Epithelial cell of esophagus (primary cell): ENCODE measurements around the gene ANKRD55.
"Not testable (repeated sequence)": the region's sequence is repeated elsewhere in the genome, so short reads cannot be mapped to it uniquely, and the experiment has no call there.

Experiments
- DNase-seq: peaks from one replicate; pipeline ENCODE4 v3.0.0; 2010; ENCODE audit warnings: low read depth
- H3K4me3 ChIP-seq: 2 replicates; pipeline ENCODE4 v1.5.1; 2011; ENCODE audit warnings: mild to moderate bottlenecking, low read length, control low read depth
- TF ChIP-seq, protein P1 (sequence below): IDR thresholded peaks from 2 replicates; pipeline ENCODE4 v1.5.1; 2011; ENCODE audit warnings: low read depth, mild to moderate bottlenecking, low read length, control low read depth, inconsistent platforms; ENCODE audit not compliant: insufficient read depth; ENCODE audit errors: missing control alignments

The ANKRD55 gene

DNA sequence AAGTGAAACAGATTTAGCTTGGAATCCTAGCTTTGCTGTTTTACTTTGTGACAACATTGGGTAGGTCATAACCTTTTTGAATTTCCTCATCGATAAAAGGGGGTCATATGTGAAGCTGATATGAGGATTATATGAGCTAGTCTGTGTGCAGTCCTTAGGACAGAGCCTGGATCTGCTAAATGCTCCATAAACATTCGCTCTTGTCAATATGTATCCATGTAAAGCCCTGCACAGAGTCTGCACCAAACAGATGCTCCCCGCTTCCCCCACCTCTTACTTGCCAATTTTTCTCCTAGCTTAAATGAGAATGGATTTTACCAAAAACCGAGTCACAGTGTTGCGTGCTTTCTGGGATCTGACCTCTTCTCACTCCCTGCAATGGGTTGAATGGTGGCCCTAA, 5.4 kb downstream of the ANKRD55 start:
- TF ChIP-seq, protein P1, sequence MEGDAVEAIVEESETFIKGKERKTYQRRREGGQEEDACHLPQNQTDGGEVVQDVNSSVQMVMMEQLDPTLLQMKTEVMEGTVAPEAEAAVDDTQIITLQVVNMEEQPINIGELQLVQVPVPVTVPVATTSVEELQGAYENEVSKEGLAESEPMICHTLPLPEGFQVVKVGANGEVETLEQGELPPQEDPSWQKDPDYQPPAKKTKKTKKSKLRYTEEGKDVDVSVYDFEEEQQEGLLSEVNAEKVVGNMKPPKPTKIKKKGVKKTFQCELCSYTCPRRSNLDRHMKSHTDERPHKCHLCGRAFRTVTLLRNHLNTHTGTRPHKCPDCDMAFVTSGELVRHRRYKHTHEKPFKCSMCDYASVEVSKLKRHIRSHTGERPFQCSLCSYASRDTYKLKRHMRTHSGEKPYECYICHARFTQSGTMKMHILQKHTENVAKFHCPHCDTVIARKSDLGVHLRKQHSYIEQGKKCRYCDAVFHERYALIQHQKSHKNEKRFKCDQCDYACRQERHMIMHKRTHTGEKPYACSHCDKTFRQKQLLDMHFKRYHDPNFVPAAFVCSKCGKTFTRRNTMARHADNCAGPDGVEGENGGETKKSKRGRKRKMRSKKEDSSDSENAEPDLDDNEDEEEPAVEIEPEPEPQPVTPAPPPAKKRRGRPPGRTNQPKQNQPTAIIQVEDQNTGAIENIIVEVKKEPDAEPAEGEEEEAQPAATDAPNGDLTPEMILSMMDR, result no peak
- no peak for DNase-seq
- H3K4me3 ChIP-seq, result no peak overlapping the region

DNA sequence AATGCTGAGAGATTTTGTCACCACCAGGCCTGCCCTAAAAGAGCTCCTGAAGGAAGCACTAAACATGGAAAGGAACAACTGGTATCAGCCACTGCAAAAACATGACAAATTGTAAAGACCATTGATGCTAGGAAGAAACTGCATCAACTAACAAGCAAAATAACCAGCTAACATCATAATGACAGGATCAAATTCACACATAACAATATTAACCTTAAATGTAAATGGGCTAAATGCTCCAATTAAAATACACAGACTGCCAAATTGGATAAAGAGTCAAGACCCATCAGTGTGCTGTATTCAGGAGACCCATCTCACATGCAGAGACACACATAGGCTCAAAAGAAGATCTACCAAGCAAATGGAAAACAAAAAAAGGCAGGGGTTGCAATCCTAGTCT, 9.8 kb downstream of the ANKRD55 start:
- not testable (repeated sequence) for DNase-seq, H3K4me3 ChIP-seq

DNA sequence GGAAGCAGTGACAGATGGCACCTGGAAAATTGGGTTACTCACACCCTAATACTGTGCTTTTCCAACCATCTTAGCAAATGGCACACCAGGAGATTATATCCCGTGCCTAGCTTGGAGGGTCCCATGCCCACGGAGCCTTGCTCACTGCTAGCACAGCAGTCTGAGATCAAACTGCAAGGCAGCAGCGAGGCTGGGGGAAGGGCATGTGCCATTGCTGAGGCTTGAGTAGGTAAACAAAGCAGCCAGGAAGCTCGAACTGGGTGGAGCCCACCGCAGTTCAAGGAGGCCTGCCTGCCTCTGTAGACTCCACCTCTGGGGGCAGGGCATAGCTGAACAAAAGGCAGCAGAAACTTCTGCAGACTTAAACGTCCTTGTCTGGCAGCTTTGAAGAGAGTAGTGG, 11.5 kb downstream of the ANKRD55 start:
- DNase-seq, H3K4me3 ChIP-seq: not testable (repeated sequence)

DNA sequence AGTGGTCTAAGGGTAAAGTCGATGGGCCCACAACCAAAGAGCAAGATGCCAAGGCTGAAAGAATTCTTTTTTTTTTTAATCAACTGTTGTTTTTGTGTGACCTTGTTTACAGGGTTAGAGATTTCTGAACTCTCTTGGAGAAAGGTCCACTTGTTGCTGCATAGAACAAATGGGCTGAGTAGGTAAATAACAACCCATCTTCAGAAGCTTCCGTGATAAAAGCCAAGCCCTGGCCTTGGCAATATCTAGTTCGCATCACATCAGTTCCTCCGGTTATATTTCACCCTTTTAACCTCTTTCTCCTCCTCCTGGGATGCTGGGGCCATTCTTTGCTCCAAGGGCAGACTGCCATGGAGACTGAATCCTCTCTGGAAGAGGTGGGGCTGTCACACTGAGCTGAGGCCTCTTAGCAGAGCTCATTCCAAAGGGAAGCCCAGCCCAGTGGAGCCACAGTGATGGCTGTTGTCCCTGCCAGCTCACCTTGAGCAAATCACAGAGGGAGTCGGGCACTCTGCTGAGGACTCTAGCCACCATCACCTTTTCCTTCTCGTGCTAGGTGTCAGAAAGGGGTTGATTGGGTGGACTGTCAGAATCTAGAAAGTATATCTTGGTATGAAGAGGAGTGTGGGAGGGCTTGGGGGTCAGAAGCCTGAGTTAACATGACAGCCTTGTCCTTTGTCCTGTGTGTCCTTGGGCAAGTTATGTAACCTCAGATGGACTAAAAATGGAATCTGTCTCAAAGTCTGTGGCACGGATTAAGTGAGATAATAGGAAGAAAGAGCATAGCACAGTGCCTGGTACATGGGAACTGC, 17.9 kb downstream of the ANKRD55 start:
- TF ChIP-seq, protein P1, result no peak
- DNase-seq, result no peak
- no peak overlapping the region for H3K4me3 ChIP-seq

DNA sequence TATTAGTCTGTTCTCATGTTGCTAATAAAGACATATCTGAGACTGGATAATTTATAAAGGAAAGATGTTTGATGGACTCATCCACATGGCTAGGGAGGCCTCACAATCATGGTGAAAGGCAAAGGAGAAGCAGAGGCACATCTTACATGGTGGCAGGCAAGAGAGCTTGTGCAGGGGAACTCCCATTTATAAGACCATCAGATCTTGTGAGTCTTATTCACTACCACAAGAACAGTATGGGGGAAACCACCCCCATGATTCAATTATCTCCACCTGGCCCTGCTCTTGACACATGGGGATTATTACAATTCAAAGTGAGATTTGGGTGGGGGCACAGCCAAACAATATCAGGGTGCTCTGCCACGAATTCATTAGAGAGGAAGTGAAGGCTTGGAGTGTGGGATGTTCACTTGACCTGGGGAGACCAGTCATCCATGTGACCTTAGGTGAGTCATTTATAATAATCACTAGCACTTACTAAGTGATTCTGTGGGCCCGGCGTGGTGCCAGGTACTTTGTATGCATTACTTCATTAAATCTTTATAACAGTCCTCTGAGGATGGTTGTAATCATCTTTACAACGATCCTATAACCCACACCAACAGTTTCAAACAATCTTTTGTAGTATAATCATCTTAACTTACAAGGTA, 19.1 kb downstream of the ANKRD55 start:
- not testable (repeated sequence) for H3K4me3 ChIP-seq
- DNase-seq, result peak; percentile 59

DNA sequence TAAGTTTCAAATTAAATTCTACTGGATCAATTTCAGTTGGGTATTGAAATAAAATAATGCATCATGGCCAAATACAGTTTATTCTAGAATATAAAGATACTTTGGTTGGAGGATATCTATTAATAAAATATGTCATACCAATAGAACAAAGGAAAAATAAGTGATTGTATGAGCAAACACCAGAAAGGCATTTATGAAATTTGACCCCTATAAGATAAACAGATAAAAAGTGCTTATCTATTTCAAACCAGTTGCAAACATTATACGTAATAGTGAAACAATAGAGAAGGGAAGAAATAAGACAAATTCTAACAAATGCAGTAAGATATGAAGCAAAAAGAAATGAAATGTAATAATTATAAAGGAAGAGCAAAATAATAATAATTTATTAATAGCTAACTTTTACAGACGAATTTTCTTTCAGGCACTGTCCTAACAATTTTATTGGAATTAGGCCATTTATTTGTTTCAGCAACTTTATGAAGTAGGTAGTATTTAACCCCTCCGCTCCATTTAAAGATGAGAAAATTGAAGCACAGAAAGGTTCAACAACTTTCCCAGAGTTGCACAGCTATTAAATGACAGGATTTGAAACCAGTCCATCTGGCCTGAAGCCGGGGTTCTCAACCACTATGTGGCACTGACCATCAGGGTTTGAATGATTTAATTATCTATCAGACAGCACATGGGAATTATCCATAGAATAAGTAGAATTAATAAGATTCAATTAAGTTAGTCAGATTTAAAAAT, 20.8 kb downstream of the ANKRD55 start:
- no peak overlapping the region for H3K4me3 ChIP-seq
- TF ChIP-seq, protein P1, result no peak
- no peak for DNase-seq

DNA sequence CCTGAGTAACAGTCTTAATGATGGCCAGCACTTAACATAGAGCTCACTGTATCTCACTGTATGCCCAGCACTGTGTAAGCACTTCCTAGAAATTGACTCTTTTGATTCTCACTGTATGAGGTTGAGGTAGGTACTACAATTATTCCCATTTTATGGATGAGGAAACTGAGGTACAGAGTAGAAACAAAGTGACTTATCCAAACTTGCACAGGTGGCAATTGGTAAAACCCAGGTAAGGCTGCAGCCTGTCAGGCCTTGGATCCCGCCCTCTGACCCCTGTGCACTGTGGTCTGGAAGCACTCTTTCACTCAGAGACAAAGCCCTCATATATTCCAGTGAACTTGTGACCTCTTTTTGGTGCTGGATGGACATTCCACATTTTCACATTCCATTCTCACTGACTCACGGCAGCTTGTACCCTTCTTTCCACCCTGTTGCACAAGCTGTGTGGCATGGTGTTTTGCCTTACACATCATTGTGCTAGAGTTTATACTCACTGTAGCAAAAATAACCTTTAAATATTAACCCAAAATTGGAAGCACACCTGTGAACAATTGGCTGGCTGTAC, 21.7 kb downstream of the ANKRD55 start:
- peak; percentile 51 for DNase-seq
- TF ChIP-seq, protein P1, result no peak
- H3K4me3 ChIP-seq, result no peak overlapping the region

DNA sequence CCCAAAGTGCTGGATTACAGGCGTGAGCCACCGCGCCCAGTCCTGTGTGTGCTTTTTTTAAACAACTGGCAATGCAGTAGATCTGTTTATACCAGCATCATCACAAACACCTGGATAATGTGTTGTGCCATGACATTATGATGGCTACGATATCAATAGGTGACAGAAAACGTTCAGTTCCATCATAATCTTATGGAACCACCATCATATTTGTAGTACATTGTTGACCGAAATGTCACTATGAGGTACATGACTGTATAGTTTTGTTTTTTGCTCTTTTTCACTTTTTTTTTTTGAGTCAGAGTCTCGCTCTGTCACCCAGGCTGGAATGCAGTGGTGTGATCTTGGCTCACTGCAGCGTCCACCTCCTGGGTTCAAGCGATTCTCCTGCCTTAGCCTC, 24.4 kb downstream of the ANKRD55 start:
- TF ChIP-seq, protein P1, result no peak
- DNase-seq, result no peak
- no peak overlapping the region for H3K4me3 ChIP-seq
